Measurements from ENCODE around the gene TMEM250. TPM values are rescaled to one million over a fixed set of nuclear protein-coding genes. Genes with fewer than 3 reads are reported as not detected.

Gene TMEM250
- total RNA-seq, 1 experiment from 2014 or later: 12.1 TPM

- no peak for DNase-seq (ENCODE audit: low read depth)
Observed at GRCh38 chr9:136132512-136133050, 13.9 kb upstream of the TMEM250 start.

GRCh38 chr9:136131629-136132511 lies 13.2 kb upstream of the TMEM250 start:
- no peak for DNase-seq (ENCODE audit: low read depth)

DNA sequence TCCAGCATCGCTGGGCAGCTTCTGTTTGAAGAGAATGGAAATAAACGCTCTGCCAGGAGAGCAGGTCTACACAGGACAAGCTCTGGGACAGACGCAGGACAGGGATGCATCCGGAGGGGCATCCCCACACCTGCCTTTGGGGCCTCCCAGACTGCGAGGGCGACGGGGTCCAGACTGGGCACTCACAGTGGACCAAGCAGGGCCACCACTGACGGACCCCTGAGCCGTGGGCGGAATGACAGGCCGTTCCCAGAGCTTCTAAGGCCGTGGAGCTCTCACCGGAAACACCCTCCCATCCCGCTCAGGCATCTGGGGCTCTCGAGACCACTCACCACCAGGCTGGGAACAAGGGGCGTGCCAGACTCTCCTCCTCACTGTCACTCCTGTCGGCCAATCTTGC lies 10.5 kb upstream of the TMEM250 start:
- DNase-seq (ENCODE audit: low read depth): no peak

DNA sequence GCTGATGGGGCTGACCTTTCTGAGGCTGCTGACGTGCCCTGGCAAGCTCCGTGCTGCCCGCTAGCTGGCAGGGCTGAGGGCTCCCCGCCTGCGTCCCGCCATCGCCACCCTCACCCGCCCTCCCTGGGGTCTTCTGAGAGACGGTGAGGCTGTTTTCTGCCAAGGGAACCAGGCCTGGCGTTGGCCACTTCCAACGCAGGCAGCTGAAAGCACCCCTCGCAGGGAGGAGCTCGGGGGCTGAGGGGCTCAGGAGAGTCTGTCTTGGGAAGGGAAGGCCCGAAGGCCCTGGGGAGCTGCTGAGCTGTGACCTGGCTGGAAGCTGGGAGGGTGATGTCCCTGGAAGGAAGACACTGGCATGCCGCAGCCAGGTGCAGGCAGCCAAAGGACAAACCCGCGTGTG lies 9.8 kb upstream of the TMEM250 start:
- DNase-seq (ENCODE audit: low read depth): no peak

GRCh38 chr9:136127313-136127712 lies 8.6 kb upstream of the TMEM250 start:
- DNase-seq (ENCODE audit: low read depth): no peak

DNA sequence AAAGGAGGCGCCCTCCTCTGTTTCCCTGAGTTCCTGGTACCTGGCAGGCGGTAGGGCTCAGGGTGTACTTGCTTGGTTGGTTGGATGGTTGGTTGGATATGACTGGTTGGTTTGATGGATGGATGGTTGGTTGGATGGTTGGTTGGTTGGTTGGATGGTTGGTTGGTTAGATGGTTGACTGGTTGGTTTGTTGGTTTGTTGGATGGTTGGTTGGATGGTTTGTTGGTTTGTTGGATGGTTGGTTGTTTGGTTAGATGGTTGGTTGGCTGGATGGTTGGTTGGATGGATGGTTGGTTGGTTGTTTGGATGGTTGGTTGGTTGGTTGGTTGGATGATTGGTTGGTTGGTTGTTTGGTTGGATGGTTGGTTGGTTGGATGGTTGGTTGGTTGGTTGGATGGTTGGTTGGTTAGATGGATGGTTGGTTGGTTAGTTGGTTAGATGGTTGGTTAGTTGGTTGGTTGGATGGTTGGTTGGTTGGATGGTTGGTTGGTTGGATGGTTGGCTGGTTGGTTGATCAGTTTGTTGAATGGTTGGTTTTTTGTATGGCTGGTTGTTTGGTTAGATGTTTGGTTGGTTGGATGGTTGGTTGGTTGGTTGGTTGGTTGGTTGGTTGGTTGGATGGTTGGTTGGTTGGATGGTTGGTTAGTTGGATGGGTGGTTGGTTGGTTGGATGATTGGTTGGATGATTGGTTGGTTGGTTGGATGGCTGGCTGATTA lies 6.5 kb upstream of the TMEM250 start:
- no peak for DNase-seq (ENCODE audit: low read depth)

GRCh38 chr9:136122425-136123383 lies 4.0 kb upstream of the TMEM250 start:
- DNase-seq (ENCODE audit: low read depth): peak; percentile 36

- no peak for DNase-seq (ENCODE audit: low read depth)
Observed at GRCh38 chr9:136121801-136122200, 3.1 kb upstream of the TMEM250 start.

GRCh38 chr9:136120438-136120844 lies 1.8 kb upstream of the TMEM250 start:
- DNase-seq (ENCODE audit: low read depth): no peak

DNA sequence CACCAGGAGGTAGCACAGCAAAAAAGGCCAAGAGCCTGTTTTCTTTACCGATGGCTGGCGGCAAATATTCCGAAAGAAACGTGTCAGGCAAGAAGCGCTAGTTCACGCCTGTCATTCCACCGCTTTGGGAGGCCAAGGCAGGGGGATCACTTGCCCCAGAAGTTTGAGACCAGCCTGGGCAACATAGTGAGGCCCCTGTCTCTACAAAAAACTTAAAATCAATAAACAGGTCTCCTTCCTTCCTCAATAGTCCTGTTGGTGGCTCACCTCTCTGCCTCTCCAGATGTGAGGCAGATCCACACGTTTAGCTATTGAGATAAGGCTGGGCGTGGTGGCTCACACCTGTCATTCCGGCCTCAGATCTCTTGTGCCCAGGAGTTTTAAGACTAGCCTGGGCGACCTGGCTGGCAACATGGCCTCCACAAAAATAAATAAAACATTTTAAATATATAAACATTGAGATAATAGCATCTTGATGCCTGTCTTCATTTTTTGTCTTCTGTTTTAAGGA lies 1.3 kb upstream of the TMEM250 start:
- no peak for DNase-seq (ENCODE audit: low read depth)

GRCh38 chr9:136119061-136119882 lies 597 bp upstream of the TMEM250 start:
- DNase-seq (ENCODE audit: low read depth): peak; percentile 38

DNA sequence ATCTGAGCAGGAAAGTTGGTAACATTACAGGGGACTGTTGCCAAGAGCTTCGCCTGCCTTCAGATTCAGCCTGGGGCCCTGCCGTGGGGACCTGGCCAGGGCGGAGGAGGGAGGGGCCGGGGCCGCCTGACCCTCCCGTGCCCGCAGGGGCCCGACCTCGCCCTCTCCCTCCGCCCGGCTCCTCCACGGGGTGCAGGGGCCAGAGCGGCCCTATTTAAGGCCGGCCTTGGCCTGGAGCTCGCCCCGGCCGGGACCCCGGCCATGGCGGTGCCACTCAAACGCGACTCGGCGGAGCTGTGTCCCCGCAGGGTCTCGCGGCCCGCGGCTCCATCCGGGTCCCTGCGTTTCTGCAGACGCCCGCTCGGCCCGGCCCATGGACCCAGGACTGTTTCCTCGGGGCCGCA lies 757 bp downstream of the TMEM250 start:
- DNase-seq (ENCODE audit: low read depth): peak; percentile 6

GRCh38 chr9:136117291-136117915 lies 1.3 kb downstream of the TMEM250 start:
- no peak for DNase-seq (ENCODE audit: low read depth)

DNA sequence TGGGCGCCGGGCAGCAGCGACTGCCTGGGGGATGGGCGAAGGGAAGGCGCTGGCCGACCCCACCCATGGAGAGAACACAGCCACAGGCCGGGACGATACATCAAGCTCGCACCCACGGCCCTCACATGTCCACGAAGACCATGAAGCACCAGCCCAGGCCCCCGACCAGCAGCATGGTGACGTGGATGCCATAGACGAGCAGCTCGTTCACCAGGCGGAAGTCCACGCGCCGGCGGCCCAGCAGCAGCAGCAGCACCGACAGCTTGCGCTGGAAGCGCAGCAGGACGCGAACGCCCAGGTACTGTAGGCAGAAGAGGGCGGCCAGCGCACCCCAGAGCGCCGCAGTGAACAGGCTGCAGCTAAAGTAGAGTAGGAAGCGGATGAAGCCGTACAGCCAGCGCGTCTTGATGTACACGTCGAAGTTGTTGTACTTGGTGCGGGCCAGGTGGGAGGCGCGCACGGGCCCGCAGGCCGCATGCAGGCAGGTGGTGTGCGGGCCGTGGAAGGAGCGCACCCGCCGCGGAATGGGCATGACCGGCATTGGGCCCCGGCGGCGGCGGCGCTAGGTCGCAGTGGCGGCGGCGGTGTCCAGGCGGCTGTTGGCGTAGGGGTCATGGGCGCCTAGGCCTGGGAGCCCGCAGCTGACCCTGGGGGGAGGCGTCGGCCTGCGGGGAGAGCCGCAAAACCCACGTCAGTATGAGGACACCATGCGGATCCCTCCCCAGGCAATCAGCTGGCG lies 2.1 kb downstream of the TMEM250 start:
- DNase-seq (ENCODE audit: low read depth): no peak

DNA sequence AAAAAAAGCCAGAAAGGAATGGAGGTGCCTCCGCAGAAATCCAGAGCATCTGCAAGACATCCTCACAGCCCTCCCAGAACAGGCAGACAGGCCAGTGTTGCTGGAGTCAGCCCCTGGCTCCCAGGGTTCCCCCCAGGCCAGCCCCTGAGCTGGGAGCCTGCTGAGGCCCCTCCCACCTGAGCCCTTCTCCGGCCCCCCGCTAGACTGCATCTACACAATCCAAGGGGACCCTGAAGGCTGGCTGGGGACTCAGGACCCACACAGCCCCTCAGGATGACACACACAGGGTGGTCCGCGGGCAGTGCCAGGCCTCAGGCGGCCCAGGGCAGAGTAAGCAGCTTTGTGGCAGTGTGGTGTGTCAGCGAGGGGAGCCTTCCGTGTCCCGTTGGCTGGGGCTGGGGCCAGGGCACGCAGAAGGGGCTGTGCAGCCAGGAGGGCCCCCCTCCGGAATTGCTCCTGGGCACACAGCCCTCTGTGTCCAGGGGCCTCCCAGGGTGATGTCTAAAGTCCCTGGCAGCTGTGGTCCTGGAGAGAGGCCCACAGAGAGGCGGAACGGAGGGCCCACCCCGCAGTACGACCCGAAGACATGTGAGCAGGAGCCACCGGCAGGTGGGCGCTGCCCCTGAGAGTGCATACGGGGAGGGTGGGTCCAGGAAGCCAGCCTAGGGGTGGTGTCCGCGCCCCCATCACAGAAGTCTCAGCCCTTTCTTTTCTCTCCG lies 2.9 kb downstream of the TMEM250 start:
- DNase-seq (ENCODE audit: low read depth): no peak

GRCh38 chr9:136115206-136115605 lies 3.5 kb downstream of the TMEM250 start:
- no peak for DNase-seq (ENCODE audit: low read depth)

GRCh38 chr9:136114610-136115009 lies 4.1 kb downstream of the TMEM250 start:
- DNase-seq (ENCODE audit: low read depth): no peak

DNA sequence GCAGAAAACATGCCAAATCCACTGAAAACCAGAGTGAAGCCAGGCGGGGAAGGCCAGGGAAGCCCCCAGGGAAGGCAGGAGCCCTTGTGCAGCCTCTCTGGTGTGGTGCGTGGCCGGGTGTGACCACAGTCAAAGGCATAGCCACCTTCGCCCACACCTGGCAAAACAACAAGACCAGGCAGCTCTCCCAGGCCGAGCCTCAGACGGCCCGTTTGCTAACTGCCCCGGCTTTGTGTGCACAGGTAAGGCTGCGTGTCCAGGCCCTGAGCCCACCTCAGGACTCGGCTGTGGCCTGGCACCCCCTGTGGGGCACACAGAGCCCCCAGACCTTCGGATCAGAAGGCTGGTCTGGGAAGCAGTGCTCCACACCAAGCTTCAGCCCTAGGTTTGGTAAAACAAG lies 6.1 kb downstream of the TMEM250 start:
- DNase-seq (ENCODE audit: low read depth): no peak

GRCh38 chr9:136111910-136112309 lies 6.8 kb downstream of the TMEM250 start:
- DNase-seq (ENCODE audit: low read depth): no peak
